Measurements from ENCODE around the gene NTF4.
"Not testable (repeated sequence)": the region's sequence is repeated elsewhere in the genome, so short reads cannot be mapped to it uniquely, and the experiment has no call there.

GRCh38 chr19:49038111-49038510, 26.5 kb downstream of the NTF4 start:
- not testable (repeated sequence) for TF ChIP-seq POLR2A (IDR thresholded peaks at IDR 0.05; ENCODE audit: low read length); GATA1 (IDR thresholded peaks at IDR 0.05; ENCODE audit: low read depth, low read length)
